Endothelial cell of umbilical vein (primary cell): ENCODE data around the gene ARPC1A. TPM values are rescaled to one million over a fixed set of nuclear protein-coding genes. Genes with fewer than 3 reads are reported as not detected.

Source experiments
- BruUV-seq: library from RNA; stranded (reverse); fragments of 400-500 nt; replicated peaks from 2 replicates; lab custom pipeline; 2021; lab: Mats Ljungman, UMichigan
- CTCF ChIA-PET: fragments of 300-600, 350-600 bp; sonication (Branson Sonifier 250); formaldehyde crosslinking; loops from one replicate; lab custom pipeline; 2021; ENCODE audit warnings: antibody characterized with exemption, inconsistent platforms; lab: Charles Lee
- POLR2A ChIA-PET: fragments of 300-600, 350-600 bp; sonication (Branson Sonifier 250); formaldehyde crosslinking; loops from one replicate; lab custom pipeline; 2021; ENCODE audit warnings: antibody characterized with exemption, inconsistent platforms; lab: Charles Lee
- DNase-seq: peaks from one replicate; pipeline ENCODE4 v3.0.0-alpha.2; 2011; ENCODE audit warnings: low read depth, low spot score
- FAIRE-seq: peaks from 2 replicates; lab custom pipeline; 2011; peaks lifted over from hg19 to GRCh38; lab: Jason Lieb, UNC
- H2AFZ ChIP-seq: 2 replicates; pipeline ENCODE4 v1.6.0; 2012; ENCODE audit warnings: low read depth, low read length, control low read depth, inconsistent platforms
- H3K27ac ChIP-seq: 2 replicates; pipeline ENCODE4 v1.5.1; 2011; ENCODE audit warnings: low read depth, mild to moderate bottlenecking, control low read depth, low read length, moderate library complexity; ENCODE audit not compliant: insufficient read depth
- H3K27me3 ChIP-seq, 2 experiments: 2 replicates each; pipeline versions ENCODE4 v1.6.0 to v1.6.1; 2011; ENCODE audit warnings: low read length in 2 of 2, mixed read lengths in 1 of 2; ENCODE audit not compliant: control insufficient read depth in 2 of 2, insufficient read depth in 2 of 2
- H3K36me3 ChIP-seq, 2 experiments: 2 replicates in 1 of 2; 3 replicates in 1 of 2; pipeline ENCODE4 v1.5.1; 2011; ENCODE audit warnings: low read length in 2 of 2, mild to moderate bottlenecking in 1 of 2, moderate library complexity in 1 of 2; ENCODE audit not compliant: control insufficient read depth in 2 of 2, insufficient read depth in 2 of 2; ENCODE audit errors: extremely low read depth in 1 of 2
- H3K4me1 ChIP-seq: 3 replicates; pipeline ENCODE4 v1.5.1; 2011; ENCODE audit warnings: mild to moderate bottlenecking, low read length; ENCODE audit not compliant: control insufficient read depth, insufficient read depth; ENCODE audit errors: extremely low read depth
- H3K4me2 ChIP-seq: 2 replicates; pipeline ENCODE4 v1.6.1; 2011; ENCODE audit warnings: low read length, control low read depth, mixed read lengths; ENCODE audit not compliant: insufficient read depth
- H3K4me3 ChIP-seq, 3 experiments: fragments of 200-600 bp in 1 of 3; sonication (generic), shearing (Covaris generic) in 1 of 3; replicated peaks in 1 of 3; 2 replicates each; pipeline ENCODE4 v1.5.1; 2011 to 2016; ENCODE audit warnings: control low read depth in 3 of 3, low read length in 3 of 3, mild to moderate bottlenecking in 2 of 3, inconsistent platforms in 1 of 3, low read depth in 1 of 3, moderate library complexity in 1 of 3; ENCODE audit not compliant: insufficient read depth in 1 of 3
- H3K79me2 ChIP-seq: 2 replicates; pipeline ENCODE4 v1.6.0; 2012; ENCODE audit warnings: low read length, inconsistent platforms; ENCODE audit not compliant: control insufficient read depth, insufficient read depth
- H3K9ac ChIP-seq: replicated peaks from 2 replicates; pipeline ENCODE3; 2011; ENCODE audit warnings: low read length, control low read depth; ENCODE audit not compliant: insufficient read depth; ENCODE audit errors: extremely low read depth
- H3K9me1 ChIP-seq: replicated peaks from 3 replicates; pipeline ENCODE4 v1.6.0; 2011; ENCODE audit warnings: mild to moderate bottlenecking, low read length; ENCODE audit not compliant: control insufficient read depth, insufficient read depth; ENCODE audit errors: extremely low read depth
- H3K9me3 ChIP-seq: replicated peaks from 2 replicates; pipeline ENCODE4 v1.5.1; 2012; ENCODE audit warnings: low read length, inconsistent platforms; ENCODE audit not compliant: control insufficient read depth, insufficient read depth
- H4K20me1 ChIP-seq: replicated peaks from 2 replicates; pipeline ENCODE3; 2011; ENCODE audit warnings: mild to moderate bottlenecking, low read length; ENCODE audit not compliant: control insufficient read depth, insufficient read depth; ENCODE audit errors: extremely low read depth
- EZH2 ChIP-seq: IDR thresholded peaks from 2 replicates; pipeline ENCODE4 v1.6.1; 2012; ENCODE audit warnings: borderline replicate concordance, low read depth, mild to moderate bottlenecking, moderate library complexity, low read length, inconsistent platforms; ENCODE audit not compliant: severe bottlenecking
- FOS ChIP-seq: IDR thresholded peaks from 2 replicates; pipeline ENCODE4 v1.6.1; 2011; ENCODE audit warnings: mild to moderate bottlenecking, low read length, moderate library complexity, borderline replicate concordance; ENCODE audit not compliant: insufficient read depth
- GATA2 ChIP-seq: IDR thresholded peaks from 2 replicates; pipeline ENCODE4 v1.7.0; 2011; ENCODE audit warnings: low read depth, mild to moderate bottlenecking, moderate library complexity, mixed read lengths, low read length; ENCODE audit not compliant: insufficient read length, insufficient read depth
- JUN ChIP-seq: IDR thresholded peaks from 2 replicates; pipeline ENCODE4 v1.6.1; 2011; ENCODE audit warnings: borderline replicate concordance, low read depth; ENCODE audit not compliant: insufficient read length, insufficient read depth
- MYC ChIP-seq: IDR thresholded peaks from one replicate; pipeline ENCODE4 v1.6.1; 2011; ENCODE audit warnings: mild to moderate bottlenecking, low read depth, low read length
- POLR2A ChIP-seq: IDR thresholded peaks from 2 replicates; pipeline ENCODE4 v1.6.1; 2012; ENCODE audit warnings: low read depth, mild to moderate bottlenecking, control low read depth, low read length
- POLR2AphosphoS5 ChIP-seq: IDR thresholded peaks from 2 replicates; pipeline ENCODE4 v1.6.1; 2012; ENCODE audit warnings: low read depth, mild to moderate bottlenecking, control low read depth, low read length, moderate library complexity; ENCODE audit not compliant: insufficient read depth
- dilution Hi-C: fragments of 300-500 bp; cut with MboI; formaldehyde crosslinking; loops from one replicate; pipeline ENCODE4 v1.15.0; 2019; ENCODE audit warnings: low sequenced_read_pairs; ENCODE audit not compliant: extremely low pct_ligation_motif_present
- intact Hi-C: fragments of 100-400 bp; cut with micrococcal nuclease; formaldehyde crosslinking; loops from one replicate; pipeline ENCODE4 v1.10.0; 2022
- polyA plus RNA-seq, 4 experiments: library from polyadenylated mRNA; depleted of rRNA in 3 of 4; stranded (reverse) in 3 of 4; unstranded in 1 of 4; fragments of >200 nt; gene quantifications; 2 replicates each; pipeline versions ENCODE4 v1.2.1 to v1.2.3, GENCODE V29; 2011 to 2012; ENCODE audit warnings: missing spikeins in 1 of 4
- total RNA-seq: library from RNA; stranded (reverse); gene quantifications from 2 replicates; pipeline ENCODE4 v1.2.3, GENCODE V29; 2021
- TF ChIP-seq, protein P1 (sequence below), 2 donors: IDR thresholded peaks; 1 replicate in 1 of 2; 2 replicates in 1 of 2; pipeline ENCODE4 v1.5.1; 2011; ENCODE audit warnings: low read length in 2 of 2, mild to moderate bottlenecking in 2 of 2, moderate library complexity in 2 of 2, control low read depth in 1 of 2, inconsistent platforms in 1 of 2, low read depth in 1 of 2; ENCODE audit not compliant: insufficient read depth in 1 of 2; ENCODE audit errors: extremely low read depth in 1 of 2
- TF ChIP-seq, protein P2 (sequence below): IDR thresholded peaks from 2 replicates; pipeline ENCODE4 v1.6.1; 2011; ENCODE audit not compliant: insufficient read depth, insufficient read length

ARPC1A gene
- total and polyA plus RNA-seq, 2 donors (not counting 3 experiments of a cell fraction or from before 2014, with no cell fraction given): 200 to 243 TPM

DNA sequence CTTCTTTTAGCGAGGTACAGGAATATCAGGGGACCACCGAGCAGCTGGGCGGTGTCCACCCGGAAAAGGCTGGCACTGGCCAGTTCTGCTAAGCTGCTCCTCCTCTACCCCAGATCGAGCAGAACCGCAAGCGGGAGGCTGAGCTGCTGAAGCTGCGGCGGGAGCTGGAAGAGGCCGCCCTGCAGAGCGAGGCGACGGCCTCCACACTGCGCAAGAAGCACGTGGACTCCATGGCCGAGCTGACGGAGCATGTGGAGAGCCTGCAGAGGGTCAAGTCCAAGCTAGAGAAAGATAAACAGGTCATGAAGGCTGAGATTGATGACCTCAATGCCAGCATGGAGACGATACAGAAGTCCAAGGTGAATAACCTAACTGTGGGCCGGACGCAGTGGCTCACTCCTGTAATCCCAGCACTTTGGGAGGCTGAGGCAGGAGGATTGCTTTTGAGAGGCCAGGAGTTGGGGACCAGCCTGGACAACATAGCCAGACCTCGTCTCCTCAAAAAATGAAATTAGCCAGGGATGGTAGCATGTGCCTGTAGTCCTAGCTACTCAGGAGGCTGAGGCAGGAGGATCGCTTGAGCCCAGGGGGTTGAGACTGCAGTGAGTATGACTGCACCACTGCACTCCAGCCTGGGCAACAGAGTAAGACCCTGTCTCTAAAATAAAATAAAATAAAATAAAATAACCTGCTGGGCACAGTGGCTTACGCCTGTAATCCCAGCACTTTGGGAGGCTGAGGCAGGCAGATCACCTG is 37.7 kb upstream of the ARPC1A start:
- Histone ChIP-seq H3K27me3 (peaks cover 0 to 2% of the 10 kb centered on the region in 2 experiments), H3K4me1 (no peaks in the 10 kb centered on the region), H3K4me3 (no peak overlapping the region), H3K4me2 (no peak overlapping the region), H4K20me1 (no peaks in the 10 kb centered on the region), H3K79me2 (no peaks in the 10 kb centered on the region), H3K27ac (no peak overlapping the region), H3K9ac (no peak overlapping the region), H3K9me3 (no peaks in the 10 kb centered on the region), H2AFZ (no peak overlapping the region), H3K36me3 (no peaks in the 10 kb centered on the region), H3K9me1 (no peaks in the 10 kb centered on the region)
- CTCF ChIA-PET: interaction anchor here (1.3 kb wide), 1 partner anchor 18 kb away, joined by 3 read pairs; no protein-coding TSS in a partner anchor
- DNase-seq: no peak
- dilution Hi-C loops: no loop called here
- no peak for FAIRE-seq
- POLR2A ChIA-PET: no interaction called here
- no TSS peak for BruUV-seq
- intact Hi-C loops: no loop called here
- TF ChIP-seq POLR2AphosphoS5: no peak
- TF ChIP-seq EZH2: no peak
- no peak for TF ChIP-seq MYC
- TF ChIP-seq GATA2: no peak
- TF ChIP-seq JUN: no peak

DNA sequence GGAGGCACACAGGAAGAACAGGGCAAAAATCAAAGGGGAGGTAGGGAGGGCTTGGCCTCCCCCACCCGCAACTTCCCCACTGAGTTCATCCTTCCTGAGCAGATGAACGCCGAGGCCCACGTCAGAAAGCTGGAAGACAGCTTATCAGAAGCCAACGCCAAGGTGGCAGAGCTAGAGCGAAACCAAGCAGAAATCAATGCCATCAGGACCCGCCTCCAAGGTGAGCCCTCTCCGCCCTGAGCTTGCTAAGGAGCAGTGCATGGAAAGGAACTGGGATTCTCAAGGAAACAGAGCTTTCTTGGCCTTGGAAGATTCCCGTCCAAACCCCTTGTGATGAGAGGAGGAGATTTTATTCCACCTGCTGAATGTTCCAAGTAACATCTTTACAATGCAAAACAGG is 36.5 kb upstream of the ARPC1A start:
- Histone ChIP-seq H3K9me1 (no peaks in the 10 kb centered on the region), H3K4me1 (no peaks in the 10 kb centered on the region), H3K79me2 (no peaks in the 10 kb centered on the region), H3K4me2 (no peak overlapping the region), H2AFZ (no peak overlapping the region), H4K20me1 (no peaks in the 10 kb centered on the region), H3K27ac (no peak overlapping the region), H3K36me3 (no peaks in the 10 kb centered on the region), H3K9me3 (no peaks in the 10 kb centered on the region), H3K4me3 (no peak overlapping the region), H3K27me3 (peaks cover 0 to 2% of the 10 kb centered on the region in 2 experiments), H3K9ac (no peak overlapping the region)
- no TSS peak for BruUV-seq
- intact Hi-C loops (no loop called here), dilution Hi-C loops (no loop called here)
- TF ChIP-seq POLR2AphosphoS5: no peak
- no peak for TF ChIP-seq POLR2A
- TF ChIP-seq GATA2: no peak
- no peak for TF ChIP-seq EZH2
- TF ChIP-seq MYC: no peak
- TF ChIP-seq, protein P1, sequence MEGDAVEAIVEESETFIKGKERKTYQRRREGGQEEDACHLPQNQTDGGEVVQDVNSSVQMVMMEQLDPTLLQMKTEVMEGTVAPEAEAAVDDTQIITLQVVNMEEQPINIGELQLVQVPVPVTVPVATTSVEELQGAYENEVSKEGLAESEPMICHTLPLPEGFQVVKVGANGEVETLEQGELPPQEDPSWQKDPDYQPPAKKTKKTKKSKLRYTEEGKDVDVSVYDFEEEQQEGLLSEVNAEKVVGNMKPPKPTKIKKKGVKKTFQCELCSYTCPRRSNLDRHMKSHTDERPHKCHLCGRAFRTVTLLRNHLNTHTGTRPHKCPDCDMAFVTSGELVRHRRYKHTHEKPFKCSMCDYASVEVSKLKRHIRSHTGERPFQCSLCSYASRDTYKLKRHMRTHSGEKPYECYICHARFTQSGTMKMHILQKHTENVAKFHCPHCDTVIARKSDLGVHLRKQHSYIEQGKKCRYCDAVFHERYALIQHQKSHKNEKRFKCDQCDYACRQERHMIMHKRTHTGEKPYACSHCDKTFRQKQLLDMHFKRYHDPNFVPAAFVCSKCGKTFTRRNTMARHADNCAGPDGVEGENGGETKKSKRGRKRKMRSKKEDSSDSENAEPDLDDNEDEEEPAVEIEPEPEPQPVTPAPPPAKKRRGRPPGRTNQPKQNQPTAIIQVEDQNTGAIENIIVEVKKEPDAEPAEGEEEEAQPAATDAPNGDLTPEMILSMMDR (IDR thresholded peaks at IDR 0.05; ENCODE audit: extremely low read depth in 1 of 2, insufficient read depth in 1 of 2, low read depth in 1 of 2, low read length in 2 of 2): no peak
- TF ChIP-seq JUN: no peak
- no peak for TF ChIP-seq FOS
- TF ChIP-seq, protein P2, sequence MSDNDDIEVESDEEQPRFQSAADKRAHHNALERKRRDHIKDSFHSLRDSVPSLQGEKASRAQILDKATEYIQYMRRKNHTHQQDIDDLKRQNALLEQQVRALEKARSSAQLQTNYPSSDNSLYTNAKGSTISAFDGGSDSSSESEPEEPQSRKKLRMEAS: no peak
- no peak for FAIRE-seq
- ChIA-PET CTCF (interaction anchor here (1.3 kb wide), 1 partner anchor 8 kb away, joined by 3 read pairs; no protein-coding TSS in a partner anchor), POLR2A (no interaction called here)
- no peak for DNase-seq
